Stimulated activated CD4-positive, alpha-beta T cell treated with anti-CD3 and anti-CD28 coated beads, Interleukin-15, amount 100 ng/mL, for 48 hours (primary cell): Measurements from ENCODE around the gene ADAMTS12.
A peak's percentile ranks its signal among the peaks of the same experiment; 100 is the strongest.
"Not testable (repeated sequence)": the region's sequence is repeated elsewhere in the genome, so short reads cannot be mapped to it uniquely, and the experiment has no call there.

ENCODE experiments used
- DNase-seq, 2 donors: peaks; one replicate each; pipeline ENCODE4 v3.0.0-alpha.2; 2020; ENCODE audit warnings: low read depth in 2 of 2

Gene ADAMTS12

DNA sequence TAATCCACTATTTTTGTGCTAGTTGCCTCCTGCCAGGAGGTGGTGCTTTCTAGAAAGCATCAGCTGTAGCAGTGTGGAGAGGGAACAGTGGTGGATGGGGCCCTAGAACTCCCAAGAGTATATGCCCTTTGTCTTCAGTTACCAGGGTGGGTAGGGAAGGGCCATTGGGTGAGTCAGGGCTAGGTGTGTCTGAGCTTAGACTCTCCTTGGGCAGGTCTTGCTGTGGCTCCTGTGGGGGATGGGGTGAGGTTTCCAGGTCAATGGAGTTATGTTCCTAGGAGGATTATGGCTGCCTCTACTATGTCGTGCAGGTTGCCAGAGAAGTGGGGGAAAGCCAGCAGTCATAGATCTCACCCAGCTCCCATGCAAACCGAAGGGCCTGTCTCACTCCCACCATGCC is 11.3 kb upstream of the ADAMTS12 start:
- no peak for DNase-seq

DNA sequence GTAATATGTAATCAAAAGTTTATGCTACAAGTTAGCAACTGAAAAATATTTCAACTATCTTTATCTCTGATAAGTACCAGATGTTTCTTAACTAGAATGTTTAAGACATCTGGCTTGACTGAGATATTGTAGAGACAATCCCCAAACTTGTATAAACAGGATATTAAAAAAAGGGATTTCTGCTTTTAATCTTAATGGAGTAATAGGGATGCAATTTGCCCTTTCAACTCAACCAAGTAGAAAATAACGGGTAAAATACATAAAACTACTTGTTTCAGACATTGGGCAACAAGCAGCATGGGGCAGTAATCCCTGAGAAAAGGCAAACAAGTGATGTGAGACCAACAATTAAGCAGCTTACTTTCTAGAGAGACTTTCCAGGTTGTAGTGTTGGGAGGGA is 9.4 kb upstream of the ADAMTS12 start:
- no peak for DNase-seq

- DNase-seq, result no peak
Observed at GRCh38 chr5:33894566-33894965, 2.8 kb upstream of the ADAMTS12 start.

DNA sequence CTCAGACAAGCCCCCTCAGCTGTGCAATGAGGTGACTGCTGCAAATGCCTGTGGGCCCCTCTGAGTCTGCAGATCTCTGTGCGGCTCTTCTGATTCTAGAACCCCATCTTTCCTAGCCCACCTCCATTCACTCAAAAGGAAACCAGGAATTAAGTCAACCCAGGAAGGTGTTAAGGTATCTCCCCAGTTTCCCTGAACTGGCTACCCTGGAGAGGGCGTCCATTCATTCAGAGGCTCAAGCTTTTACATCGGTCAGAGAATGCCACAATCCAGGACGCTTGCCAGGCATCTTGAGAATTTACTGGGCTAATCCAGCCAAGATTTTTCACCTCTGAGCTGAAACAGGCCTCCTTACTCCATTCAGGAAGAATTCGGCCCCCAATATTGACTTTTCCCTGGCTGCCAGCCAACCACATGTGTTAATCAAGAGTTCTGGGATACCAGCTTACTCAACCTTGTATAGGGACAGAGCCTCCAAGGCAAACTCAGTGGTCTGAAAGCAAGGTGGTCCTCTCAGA is 889 bp upstream of the ADAMTS12 start:
- no peak for DNase-seq

DNA sequence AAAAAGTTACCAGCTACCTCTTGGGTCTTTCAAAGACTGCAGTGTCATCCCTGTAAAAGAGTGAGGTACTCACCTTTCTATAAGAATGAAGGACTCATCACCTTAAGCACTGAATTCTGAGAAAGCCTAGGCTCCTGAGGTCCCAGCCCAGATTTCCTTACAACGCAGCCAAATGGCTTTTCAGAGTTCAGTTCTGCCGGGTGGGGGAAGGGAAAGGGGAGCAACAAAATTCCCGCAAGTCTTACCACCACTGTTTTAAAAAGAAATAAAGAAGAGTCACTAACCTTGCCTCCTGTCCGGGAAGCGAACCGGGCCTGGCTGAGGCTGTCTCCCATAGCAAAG is 373 bp downstream of the ADAMTS12 start:
- DNase-seq, result no peak

GRCh38 chr5:33890131-33891032 is 1.4 kb downstream of the ADAMTS12 start:
- DNase-seq, result no peak

DNA sequence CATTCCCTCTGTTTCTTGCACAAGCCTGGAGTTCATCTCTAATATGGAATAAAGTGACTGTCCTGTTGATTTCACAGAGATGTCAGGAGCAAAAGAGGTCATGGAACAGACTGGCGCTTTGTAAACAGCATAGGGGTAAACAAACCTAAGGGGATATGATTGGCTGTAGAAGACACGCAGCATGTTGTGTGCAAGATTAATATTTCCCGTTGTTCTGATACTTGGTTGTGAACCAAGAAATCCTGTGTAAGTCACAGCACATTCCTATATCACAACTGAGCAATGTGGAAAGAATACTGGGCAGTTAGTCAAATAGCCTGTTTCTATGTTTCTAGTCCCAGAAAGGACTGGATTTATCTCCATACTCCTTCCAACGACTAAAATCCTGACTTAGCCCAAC is 3.2 kb downstream of the ADAMTS12 start:
- no peak for DNase-seq

- no peak for DNase-seq
Observed at GRCh38 chr5:33887268-33887667, 4.5 kb downstream of the ADAMTS12 start.

DNA sequence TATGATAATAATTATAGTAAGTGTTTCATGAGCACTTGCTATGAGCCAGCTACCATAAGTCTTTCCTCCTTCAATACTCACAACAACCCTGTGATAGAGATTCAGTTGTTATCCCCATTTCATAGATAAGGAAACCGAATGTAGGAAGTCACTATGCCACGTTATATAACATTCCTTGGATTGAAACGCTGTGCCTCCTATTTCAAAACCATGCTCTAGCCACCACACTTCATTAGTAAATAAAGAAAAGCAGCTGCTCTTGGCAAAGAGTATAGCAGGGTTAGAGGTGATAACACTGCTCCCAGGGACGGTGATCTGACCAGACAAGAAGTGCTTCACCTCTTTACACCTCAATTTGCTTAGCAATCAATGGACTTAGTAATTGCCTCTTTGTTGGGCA is 5.5 kb downstream of the ADAMTS12 start:
- DNase-seq, result no peak

DNA sequence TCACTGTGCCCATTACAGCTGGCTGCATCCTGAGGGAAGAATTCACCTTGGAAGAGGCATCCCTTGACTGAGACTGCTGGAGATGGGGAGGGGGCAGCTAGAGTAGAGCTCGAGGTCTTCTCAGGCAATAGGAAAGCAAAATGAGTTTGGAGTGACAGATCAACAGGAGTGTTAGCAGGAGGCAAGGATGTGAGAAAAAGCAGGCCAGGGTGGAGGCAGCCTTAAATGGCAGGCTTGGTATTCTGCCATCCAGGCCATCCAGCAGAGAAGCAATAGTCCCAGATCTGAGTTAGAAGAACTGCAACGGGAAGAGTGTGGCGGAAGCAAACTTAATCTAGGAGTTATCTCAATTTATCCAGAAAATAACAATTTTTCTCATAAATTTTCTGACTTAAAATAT is 6.1 kb downstream of the ADAMTS12 start:
- DNase-seq, result no peak

- DNase-seq, result no peak
Observed at GRCh38 chr5:33883482-33883881, 8.3 kb downstream of the ADAMTS12 start.

DNA sequence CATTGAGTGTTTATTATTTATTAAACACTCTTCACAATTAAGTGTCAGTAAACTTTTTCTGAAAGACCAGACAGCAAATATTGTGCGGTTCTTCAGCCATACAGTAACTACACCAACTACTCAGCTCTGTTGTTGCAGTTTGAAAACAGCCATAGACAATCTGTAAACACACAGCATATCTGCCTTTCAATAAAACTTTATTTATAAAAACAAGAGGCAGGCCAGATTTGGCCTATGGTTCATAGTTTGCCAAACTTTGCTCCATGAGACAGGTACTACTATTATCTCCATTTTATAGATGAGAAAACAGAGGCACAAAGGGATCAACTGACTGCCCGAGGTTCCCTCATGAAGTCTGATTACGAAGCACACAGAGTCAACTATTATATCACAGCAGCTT is 11.5 kb downstream of the ADAMTS12 start:
- no peak for DNase-seq

- no peak for DNase-seq
Observed at GRCh38 chr5:33877449-33877848, 14.3 kb downstream of the ADAMTS12 start.

GRCh38 chr5:33867241-33867640 is 24.5 kb downstream of the ADAMTS12 start:
- DNase-seq, result no peak

DNA sequence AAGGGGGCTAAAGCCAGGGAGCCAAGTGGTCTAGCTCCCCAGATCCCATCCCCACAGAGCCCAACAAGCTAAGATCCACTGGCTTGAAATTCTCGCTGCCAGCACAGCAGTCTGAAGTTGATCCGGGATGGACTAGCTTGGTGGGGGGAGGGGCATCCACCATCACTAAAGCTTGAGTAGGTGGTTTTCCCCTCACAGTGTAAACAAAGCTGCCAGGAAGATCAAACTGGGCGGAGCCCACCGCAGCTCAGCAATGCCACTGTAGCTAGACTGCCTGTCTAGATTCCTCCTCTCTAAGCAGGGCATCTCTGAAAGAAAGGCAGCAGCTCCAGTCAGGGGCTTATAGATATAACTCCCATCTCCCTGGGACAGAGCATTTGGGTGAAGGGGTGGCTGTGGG is 32.6 kb downstream of the ADAMTS12 start:
- not testable (repeated sequence) for DNase-seq

DNA sequence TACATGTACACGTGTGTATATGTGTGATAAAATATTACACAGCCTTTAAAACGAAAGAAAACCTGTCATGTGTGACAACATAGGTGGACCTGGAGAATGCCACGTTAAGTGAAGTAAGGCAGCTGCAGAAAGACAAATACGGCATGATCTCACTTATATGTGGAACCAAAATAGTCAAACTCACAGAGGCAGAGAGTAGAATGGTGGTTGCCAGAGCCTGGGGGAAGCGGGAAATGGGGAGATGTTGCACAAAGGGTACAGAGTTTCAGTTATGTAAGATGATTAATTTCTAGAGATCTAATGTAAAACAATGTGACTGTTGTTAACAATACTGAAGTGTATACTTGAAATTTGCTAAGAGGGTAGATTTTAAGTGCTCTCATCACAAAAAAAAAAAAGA is 34.8 kb downstream of the ADAMTS12 start:
- no peak for DNase-seq

DNA sequence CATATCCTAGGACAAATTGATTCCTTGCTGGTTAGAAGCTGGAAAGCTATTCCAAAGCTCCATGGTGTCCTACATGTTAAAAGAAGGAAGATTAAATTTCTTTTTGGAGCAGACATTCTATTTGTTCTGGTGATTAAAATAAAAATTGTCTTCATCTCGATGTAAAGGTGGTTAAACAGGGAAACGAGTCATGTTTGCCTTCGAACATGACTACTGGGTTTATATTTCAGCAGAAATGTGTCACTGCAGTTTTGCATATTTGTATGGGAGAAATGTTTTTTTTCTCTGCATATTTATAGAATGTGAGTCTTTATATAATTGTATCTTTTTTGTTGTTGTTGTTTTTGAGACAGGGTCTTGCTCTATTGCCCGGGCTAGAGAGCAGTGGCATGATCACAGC is 36.4 kb downstream of the ADAMTS12 start:
- no peak for DNase-seq

DNA sequence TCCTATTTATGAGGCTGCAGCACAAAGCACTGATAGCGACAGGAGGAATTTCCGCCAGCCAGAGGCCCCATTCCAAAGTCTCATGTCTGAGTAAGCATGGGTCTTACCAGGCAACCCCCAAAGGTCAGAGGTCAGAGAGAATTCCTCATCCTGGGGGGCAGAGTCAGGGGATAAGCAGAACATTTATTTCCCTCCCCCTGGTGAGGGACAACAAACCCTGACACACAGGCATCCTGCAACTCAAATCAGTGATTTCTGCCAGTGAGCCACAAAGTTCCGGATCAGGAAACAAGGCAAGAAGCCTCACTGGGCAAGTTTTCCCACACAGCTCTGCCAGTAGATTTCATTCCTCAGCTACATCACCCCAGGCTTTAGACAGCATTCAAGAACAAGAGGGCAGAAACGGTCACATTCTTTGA is 37.0 kb downstream of the ADAMTS12 start:
- DNase-seq, result no peak

DNA sequence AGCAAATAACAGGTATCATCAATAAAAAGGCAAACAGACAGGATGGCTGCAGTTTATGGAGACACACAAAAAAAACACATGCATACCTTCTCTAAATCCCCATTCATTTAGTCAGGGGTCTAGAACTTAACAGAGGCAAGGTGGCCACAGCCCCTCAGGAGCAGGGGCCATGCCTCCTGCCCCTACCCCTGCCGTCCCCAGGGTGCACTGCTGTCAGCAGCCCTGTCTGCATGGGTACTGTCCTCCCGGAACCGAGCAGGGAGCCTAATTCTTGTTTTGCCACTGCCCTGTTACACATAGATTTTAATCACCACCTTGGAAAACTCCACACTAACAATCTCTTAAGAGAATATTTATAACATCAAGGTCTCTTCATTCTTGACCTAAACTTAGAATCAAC is 39.0 kb downstream of the ADAMTS12 start:
- no peak for DNase-seq

DNA sequence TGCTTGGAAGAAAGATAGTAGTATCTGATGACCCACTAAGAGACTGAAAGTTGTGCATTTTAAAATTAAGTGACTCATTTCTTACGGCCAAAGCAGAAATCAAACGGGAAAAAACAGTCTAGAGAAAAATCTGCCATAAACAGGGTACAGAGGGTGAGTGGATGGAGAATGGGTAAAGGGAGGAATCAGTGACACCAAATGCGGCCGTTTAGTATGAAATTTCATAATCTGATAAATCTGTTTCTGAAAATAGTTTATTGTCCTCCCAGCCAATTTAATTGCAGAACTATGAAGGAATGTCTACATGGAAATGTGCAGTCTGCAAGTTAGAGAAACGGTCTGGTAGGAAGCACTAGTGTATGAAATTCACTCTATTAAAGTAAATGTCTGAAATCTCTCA is 39.5 kb downstream of the ADAMTS12 start:
- DNase-seq, result no peak

- peak in 1 of 2 donors; percentile 3 for DNase-seq
Observed at GRCh38 chr5:33850100-33850594, 41.6 kb downstream of the ADAMTS12 start.

DNA sequence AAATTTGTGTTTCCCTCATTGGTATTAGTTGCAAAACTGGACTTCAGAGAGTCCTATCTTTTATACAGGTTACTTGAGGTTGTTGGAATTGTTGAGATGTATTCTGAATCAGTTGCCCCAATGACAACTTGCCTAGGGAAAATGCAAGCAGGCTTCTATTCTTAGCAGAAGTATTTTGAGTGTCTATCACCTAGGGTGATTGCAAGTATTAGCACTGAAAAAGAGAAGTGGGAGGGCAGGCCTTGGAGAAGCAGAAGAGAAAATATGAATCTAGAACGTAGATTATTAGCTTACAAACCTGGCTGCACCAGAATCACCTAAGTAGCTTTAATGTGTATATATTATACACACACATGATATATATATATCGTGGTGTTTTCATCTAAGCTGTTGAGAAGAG is 43.2 kb downstream of the ADAMTS12 start:
- no peak for DNase-seq

GRCh38 chr5:33846851-33847250 is 44.9 kb downstream of the ADAMTS12 start:
- DNase-seq, result no peak

- DNase-seq, result no peak
Observed at GRCh38 chr5:33843579-33843978, 48.2 kb downstream of the ADAMTS12 start.
